Measurements from ENCODE around the gene CYSTM1.
A peak's percentile ranks its signal among the peaks of the same experiment; 100 is the strongest.
"Not testable (repeated sequence)": the region's sequence is repeated elsewhere in the genome, so short reads cannot be mapped to it uniquely, and the experiment has no call there.

The CYSTM1 gene

DNA sequence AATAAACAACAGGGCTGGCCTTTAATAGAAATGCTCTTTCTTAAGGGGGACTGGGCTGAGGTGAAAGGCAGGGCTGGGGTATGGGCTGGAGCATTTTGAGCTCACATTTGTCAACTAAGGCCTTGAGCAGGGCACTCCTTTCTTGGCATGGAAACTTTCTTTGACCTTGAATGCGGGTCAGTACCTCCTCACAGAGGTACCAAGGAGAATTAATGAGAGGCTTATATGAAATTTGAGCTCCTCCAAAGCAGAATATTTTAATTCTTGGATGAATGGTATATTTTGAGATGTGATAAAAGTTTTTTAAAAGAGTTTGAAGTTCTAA is 3.1 kb downstream of the CYSTM1 start:
- DNase-seq (ENCODE audit: low read depth): no peak

DNA sequence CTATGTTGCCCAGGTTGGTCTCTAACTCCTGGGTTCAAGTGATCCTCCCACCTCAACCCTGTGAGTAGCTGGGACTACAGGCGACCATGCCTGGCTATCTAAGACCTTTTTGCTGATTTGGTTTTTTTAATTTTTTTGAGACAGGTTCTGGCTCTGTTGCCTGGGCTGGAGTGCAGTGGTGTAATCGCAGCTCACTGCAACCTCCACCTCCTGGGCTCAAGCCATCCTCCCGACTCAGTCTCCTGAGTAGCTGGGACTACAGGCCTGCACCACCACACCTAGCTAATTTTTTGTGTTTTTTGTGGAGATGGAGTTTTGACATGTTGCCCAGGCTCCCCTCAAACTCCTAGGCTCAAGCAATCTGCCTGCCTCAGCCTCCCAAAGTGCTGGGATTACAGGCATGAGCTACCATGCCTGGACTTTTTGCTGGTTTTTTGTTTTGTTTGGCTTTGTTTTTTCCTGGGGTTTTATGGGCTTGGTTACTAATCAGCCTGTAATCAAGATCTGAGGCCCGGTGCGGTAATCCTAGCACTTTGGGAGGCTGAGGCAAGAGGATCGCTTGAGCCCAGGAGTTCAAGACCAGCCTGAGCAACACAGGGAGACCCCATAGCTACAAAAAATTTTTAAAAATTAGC is 3.6 kb downstream of the CYSTM1 start:
- DNase-seq (ENCODE audit: low read depth): no peak

GRCh38 chr5:140181002-140181483 is 6.1 kb downstream of the CYSTM1 start:
- DNase-seq (ENCODE audit: low read depth): no peak

DNA sequence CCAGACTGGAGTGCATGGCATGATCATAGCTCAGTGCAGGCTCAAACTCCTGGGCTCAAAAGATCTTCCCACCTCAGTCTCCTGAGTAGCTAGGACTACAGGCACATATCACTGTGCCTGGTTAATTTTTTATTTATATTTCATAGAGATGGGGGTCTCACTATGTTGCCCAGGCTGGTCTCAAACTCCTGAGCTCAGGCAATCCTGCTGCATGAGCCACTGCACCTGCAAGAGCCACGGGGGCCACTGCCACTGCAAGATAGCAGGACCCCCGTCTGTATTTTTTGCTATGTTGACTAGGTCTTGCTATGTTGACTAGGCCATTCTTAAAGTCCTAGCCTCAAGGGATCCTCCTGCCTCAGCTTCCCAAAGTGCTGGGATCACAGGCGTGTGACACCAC is 6.5 kb downstream of the CYSTM1 start:
- no peak for DNase-seq (ENCODE audit: low read depth)

- DNase-seq (ENCODE audit: low read depth): no peak
Measured at GRCh38 chr5:140182075-140182711, 7.2 kb downstream of the CYSTM1 start.

DNA sequence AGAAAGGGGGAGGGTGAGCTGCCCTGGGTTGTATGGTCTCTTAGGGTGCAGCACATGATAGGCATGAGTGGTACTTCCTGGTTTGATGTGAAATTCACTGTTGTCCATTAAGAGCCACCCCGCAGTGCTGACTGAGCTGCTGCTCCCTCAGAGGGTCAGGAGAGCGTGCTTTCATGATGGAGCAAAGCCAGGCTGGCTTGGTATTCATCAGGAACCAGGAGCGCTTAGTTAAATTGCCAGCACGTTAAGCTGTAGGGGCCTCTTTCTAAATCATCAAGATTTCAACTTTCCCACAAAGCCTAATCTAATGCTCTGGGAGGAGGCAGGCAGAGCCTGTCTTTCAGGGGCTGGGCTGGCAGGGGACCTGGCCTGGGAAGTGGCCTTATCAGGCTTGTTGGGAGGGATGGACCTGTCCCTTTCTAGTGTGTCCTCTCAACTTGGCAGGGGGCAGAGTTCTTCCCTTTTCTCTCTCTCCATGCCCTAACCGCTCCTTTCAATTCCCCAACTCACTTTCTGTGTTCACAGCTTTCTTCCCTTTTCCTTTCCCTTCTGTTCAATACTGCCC is 7.9 kb downstream of the CYSTM1 start:
- peak; percentile 57 for DNase-seq (ENCODE audit: low read depth)

DNA sequence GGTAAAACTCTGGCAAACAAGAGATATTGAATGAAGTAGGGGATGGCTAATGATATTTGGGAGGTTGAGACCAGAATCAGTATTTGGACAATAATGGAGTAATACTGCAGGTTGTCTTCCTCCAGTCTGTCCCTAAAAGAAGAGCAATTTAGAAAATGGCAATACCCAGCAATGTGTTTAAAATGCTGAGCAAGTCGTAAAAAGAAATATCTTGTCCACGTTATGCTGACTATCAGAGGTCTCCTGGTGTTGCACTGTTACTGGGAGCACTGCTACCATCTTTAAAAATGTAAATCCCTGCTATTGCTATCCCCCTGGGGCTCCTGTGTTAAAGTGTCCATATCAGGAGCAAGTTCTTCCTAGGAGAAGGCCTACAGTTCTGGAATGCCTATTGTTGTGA is 10.4 kb downstream of the CYSTM1 start:
- DNase-seq (ENCODE audit: low read depth): no peak

DNA sequence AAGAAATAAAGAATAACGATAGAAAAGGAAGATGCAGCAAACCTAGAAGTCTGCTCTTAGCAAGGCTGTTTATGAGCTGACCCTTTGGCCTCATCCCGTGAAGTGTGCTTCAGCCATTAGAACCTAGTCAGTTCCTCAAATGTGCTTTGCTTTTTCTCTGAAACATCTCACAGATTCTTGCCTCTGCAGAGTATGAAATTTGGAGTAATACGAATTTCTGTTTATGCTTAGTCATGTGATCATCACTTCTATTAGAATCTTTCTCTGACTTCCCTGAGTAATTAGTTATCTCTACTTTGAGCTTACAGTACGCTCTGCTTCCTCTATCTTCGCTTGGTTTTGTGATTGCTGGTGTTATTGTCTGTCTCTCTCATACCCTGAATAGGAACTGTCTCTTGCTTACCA is 11.3 kb downstream of the CYSTM1 start:
- DNase-seq (ENCODE audit: low read depth): no peak

DNA sequence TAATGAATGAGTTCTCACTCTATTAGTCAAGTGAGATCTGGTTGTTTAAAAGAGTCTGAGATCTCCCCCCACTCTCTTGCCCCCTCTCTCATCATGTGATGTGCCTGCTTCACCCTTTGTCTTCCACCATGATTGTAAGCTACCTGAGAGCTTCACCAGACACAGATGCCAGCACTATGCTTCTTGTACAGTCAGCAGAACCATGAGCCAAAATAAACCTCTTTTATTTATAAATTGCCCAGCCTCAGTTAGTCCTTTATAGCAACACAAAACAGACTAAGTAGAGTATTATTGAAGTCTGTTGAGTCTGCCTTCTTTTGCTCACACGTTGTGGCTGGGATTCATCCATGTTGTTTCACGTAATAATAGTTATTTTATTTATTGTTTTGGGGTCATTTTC is 14.3 kb downstream of the CYSTM1 start:
- DNase-seq (ENCODE audit: low read depth): no peak

GRCh38 chr5:140189977-140190871 is 15.2 kb downstream of the CYSTM1 start:
- no peak for DNase-seq (ENCODE audit: low read depth)

DNA sequence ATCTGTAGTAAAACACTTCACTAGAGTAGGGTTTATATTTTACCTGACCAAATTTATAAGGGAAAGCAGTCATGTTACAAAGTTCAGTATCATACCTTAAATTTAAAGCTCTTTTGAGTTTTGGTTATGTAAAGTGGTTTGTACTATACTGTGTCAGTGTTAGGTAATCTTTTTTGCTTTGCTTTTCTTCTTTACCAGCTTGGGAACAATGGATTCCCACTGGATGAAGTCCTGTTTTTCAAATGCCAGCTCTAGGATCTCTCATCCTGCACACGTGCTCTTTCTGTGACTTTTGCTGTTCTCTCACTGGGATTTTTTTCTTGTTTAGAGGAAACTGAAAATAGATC is 15.9 kb downstream of the CYSTM1 start:
- DNase-seq (ENCODE audit: low read depth): no peak

GRCh38 chr5:140192715-140193430 is 17.9 kb downstream of the CYSTM1 start:
- no peak for DNase-seq (ENCODE audit: low read depth)

DNA sequence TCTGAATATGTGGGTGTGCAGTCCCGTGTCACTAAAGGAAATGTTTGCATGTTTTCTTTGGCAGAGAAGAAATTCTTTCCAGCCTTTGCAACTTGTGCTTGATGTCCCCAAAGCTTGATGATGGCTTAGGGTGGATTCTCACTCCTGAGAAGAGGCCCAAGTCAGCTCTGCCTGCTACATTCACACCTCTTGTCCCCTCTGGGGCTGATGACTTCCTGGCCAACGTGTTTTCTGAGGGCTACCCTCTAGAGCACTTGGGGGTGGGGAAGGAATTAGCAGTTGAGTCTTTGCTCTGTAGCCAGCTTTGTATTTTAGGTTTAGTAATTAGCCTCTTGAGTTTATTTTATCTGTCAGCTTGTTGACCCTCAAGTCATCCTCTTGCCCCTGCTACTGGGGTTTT is 19.7 kb downstream of the CYSTM1 start:
- DNase-seq (ENCODE audit: low read depth): no peak

- no peak for DNase-seq (ENCODE audit: low read depth)
Measured at GRCh38 chr5:140196115-140196814, 21.3 kb downstream of the CYSTM1 start.

- DNase-seq (ENCODE audit: low read depth): no peak
Measured at GRCh38 chr5:140197023-140197422, 22.0 kb downstream of the CYSTM1 start.

DNA sequence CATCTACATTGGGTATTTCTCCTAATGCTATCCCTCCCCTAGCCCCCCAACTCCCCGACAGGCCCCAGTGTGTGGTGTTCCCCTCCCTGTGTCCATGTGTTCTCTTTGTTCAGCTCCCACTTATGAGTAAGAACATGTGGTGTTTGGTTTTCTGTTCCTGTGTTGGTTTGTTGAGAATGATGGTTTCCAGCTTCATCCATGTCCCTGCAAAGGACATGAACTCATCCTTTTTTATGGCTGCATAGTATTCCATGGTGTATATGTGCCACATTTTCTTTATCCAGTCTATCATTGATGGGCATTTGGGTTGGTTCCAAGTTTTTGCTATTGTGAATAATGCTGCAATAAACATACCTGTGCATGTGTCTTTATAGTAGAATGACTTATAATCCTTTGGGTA is 23.9 kb downstream of the CYSTM1 start:
- not testable (repeated sequence) for DNase-seq (ENCODE audit: low read depth)

GRCh38 chr5:140202078-140202477 is 27.1 kb downstream of the CYSTM1 start:
- DNase-seq (ENCODE audit: low read depth): no peak

- no peak for DNase-seq (ENCODE audit: low read depth)
Measured at GRCh38 chr5:140202610-140203009, 27.6 kb downstream of the CYSTM1 start.

DNA sequence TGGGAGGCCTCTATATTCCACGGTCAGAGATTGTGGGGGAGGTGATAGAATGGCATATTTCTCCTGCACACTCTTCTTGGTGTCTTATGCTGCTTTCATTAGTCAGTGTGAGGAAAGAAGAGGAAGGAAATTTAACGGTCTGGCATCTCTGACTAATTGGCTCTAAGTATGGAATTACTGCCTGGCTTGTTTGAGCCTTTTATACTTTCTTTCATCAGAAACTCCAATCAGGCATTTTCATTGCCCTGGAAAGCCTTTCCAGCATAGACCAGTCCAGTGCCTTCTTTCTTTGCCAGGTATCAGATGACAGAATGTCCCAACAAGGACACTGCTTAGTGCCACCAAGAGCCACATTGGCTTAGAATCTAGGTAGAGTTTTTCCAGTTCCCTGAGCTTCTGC is 30.2 kb downstream of the CYSTM1 start:
- DNase-seq (ENCODE audit: low read depth): no peak

DNA sequence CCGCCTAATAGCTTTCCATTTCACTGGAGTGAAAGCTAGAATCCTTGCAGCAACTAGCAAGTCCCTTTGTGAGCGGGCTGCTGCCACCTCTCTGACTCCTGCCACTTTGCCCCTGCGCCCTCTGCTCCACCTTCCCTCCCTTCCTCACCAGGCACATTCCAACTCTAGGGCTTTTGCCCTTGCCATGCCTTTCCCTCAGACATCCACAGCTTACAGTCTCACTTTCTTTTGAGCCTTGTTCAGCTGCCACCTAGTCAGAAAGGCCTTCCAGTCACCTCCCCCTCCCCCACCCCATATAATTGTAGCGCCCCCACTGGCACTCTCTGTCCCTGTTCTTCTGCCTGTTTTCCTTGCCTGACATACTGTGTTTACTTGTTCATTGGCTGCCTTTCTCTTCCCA is 31.0 kb downstream of the CYSTM1 start:
- DNase-seq (ENCODE audit: low read depth): no peak

DNA sequence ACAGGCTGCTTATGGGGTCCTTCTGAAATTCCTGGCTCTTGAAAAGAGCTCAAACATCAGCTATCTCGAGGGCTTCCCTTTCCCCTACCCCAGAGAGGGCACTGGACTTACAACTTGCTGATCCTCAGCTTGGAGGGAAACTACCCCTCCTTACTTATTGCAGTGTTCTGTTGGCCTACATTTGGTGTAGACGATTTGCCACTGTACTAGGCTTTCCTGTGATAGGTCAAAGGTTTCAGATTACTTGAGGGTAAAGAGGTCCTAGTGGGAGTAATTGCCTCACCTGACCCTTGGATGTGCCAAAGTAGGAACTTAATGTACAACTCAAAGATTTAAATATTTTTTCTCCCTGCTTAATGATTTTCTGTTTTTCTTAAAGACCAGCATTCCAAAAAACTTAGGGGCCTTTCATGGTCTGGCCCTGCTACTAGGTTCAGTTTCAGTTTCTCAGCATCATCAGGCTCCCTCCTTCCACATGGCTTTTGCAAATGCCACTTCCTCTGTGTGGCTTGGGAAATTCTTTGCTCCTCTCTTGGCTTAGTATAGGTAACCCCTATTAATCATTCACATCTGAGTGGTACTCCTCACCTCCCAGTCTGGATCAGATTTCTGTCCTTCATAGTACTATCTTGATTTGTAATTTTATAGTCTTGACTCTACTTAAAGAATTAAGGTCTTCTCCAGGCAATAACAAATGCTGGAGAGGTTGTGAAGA is 32.4 kb downstream of the CYSTM1 start:
- no peak for DNase-seq (ENCODE audit: low read depth)

Measured in GM04504 (cell line).